GM03348 (cell line): ENCODE data around the gene ANTXR1.

Experiments
- DNase-seq: peaks from one replicate; pipeline ENCODE4 v3.0.0; 2012; ENCODE audit warnings: low spot score

Gene ANTXR1

GRCh38 chr2:69074918-69075317 is 61.9 kb downstream of the ANTXR1 start:
- DNase-seq: no peak

GRCh38 chr2:69075486-69075885 is 62.5 kb downstream of the ANTXR1 start:
- no peak for DNase-seq

DNA sequence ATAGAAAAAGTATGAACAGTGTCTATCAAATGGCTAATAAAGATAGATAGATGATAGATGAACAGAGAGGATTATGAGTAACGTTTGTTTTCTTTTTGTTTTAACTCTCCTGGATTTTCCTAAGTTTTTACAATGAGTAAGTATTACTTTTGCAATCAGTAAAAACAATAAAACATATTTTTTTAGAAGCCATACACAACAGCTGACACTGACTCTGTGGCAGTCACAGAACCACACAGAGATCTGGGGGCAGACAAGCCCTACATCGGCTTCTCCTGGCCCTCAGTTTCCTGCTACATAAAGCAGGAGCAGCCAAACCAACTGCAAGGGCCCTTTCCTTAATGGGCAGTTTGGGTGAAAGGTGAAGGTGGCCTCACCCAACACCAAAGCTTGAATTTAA is 63.6 kb downstream of the ANTXR1 start:
- no peak for DNase-seq

GRCh38 chr2:69077252-69077950 is 64.4 kb downstream of the ANTXR1 start:
- DNase-seq: no peak

DNA sequence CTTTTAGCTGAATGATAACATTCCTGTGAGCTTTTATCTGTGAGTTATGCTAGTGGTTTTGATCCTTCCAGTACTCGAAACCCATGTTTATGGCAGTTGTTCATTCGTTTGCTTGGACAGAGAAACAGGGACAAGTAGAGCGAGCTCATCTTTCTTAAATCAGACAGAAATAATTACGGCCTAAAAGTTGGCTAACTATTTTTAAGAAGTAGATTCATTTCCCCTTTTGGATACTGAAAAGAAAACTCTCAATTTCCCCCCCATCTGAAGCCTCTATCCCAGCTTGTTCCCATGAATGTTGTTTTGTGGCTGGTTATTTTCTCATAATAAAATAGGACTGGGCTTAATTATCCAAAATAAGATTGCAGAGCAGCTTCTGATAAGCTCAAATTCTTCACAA is 67.1 kb downstream of the ANTXR1 start:
- no peak for DNase-seq

DNA sequence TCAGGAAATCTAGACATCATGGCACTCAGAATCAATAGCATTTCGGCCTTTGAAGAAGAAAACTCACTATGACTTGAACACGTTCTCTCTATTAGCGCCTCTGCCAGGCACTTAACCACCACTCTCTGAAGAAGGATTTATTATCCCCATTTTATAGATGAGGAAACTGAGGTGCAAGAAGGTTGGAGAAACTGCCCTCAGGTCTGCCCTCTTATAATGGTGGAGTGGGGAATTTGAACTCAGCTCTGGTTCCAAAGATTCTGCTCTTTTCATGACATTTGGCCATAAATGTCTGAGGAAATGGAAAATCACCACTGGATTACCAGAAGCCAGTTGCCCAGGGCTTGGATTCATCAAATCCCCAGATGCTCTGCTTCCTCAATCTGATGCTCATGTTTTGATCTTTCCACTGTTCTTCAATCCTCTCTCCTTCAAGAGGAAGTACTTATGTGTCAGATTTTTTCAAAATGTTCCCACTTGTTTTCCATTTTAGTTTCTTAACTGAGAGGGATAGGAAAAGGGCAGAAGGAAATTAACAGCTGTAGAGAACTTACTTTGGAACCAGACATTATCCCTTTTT is 68.1 kb downstream of the ANTXR1 start:
- no peak for DNase-seq

DNA sequence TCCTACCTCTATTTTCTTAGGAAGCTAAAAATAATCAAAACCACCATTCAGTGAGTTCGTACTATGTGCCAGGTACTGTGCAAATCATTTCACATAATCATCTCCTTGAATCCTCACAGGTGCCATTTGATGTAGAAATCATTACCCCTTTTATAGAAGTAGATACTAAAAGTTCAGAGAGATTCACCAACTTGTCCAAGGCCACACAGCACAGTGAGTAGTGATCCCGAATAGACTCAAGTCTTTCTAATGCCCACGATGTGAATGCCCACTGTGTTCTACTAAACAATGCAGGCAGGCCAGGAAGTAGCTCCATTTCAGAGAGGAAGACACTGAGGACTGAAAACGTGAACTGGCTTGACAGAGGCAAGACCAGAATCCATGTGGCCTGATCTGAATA is 68.8 kb downstream of the ANTXR1 start:
- DNase-seq: no peak

DNA sequence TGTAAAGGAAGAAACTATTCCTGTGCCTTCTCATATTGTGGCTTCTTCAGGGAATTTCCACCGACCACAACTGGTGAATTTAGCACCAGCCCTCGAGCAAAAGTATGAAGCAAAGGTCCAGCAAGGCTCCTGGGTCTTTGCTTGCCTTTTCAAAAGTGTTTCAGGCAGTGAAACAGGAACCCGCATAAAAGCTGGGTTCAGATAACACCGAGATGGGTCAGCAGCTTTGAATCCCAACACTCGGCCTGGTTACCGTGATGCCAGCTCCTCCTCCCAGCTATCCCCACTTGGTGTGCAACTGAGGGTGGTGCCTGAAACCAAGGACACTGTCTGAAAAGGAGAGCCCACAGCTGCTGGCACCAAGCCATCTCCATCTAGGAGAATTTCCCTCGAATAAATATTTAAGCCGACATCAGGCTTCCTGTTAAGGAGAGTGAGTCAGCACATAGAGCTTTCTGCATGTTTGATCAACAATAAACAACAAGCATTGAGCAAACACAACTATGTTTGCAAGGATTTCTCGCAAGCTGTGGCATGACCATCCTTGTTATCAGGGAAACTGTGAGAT is 69.5 kb downstream of the ANTXR1 start:
- peak; percentile 45 for DNase-seq

DNA sequence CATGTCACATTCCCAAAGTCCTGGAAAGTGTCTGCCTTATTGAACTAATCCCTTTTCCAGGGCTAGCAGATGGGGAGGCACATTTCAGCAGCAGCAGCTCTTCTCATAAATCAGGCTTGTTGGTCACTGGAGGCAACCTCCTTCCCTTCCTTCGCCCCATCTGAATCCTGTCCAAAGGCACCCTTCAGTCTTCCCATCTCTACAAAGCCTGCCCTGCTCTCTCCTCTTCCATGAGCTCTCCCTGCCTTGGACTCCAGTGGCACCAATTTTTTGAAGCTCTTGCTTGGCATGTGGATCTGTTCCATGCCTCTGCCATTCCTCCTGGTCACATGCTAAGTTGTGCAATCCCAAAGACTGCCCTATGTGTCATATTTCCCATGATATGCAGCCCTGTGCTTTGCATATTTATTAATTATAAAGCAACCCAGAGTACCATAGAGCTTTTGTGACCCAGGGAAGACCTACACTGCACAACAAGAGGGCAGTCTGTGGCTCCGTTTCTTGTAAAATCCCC is 70.3 kb downstream of the ANTXR1 start:
- DNase-seq: peak; percentile 40

DNA sequence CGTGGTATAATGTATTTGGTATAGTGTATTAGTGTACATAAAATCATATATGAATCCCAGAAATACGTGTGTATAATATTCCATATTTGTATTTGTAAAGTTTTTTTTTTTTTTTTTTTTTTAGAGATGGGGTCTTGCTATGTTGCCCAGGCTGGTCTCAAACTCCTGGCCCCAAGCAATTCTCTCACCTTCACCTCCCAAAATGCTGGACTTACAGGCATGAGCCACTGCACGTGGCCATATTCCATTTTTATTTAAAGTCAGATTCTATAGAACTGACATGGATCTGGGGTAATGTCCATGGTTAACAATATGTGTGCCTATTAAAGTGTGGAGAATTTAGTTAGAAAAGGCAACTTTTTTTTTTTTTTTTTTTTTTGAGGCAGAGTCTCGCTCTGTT is 71.5 kb downstream of the ANTXR1 start:
- DNase-seq: no peak

DNA sequence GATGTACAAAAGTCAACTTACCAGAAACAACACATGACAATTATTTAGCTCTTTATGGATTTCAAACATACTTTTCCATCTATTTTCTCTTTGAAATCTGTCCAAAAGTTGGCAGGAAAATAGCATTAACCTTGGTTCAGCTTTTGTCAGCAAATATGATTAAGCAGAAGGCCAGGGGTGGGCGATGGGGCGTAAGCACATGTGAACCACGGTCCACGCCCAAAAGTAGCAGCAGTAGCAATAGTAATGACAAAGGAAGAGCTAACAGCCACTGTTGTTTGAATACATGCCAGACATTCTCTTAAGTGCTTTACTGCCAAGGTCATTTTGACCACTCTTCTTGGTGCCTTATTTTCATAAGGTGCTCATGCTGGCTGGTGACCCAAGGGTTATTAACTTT is 73.5 kb downstream of the ANTXR1 start:
- DNase-seq: no peak

GRCh38 chr2:69087211-69087911 is 74.4 kb downstream of the ANTXR1 start:
- DNase-seq: no peak

- peak; percentile 51 for DNase-seq
Measured at GRCh38 chr2:69087912-69088240, 74.9 kb downstream of the ANTXR1 start.

GRCh38 chr2:69088466-69088865 is 75.5 kb downstream of the ANTXR1 start:
- peak; percentile 41 for DNase-seq

- DNase-seq: peak; percentile 54
Measured at GRCh38 chr2:69089266-69089665, 76.3 kb downstream of the ANTXR1 start.

DNA sequence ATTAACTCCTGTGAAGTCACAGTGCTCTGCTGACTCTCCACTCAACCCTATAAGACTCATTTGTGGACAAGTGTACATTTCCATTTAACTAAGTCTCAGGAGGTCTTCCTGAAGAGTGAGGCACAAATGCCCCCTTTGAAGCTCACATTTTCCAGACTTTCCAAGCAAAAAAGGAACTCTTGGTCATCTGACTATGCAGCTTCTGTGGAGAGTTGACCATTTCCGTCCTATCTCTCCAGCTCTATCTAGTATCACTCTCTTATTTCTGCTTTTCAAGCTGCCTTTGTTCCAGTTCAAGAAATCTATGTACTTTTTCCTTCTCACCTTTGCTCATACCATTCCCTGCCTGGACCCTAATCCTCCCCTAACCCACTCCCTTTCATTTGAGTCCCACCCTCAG is 77.0 kb downstream of the ANTXR1 start:
- DNase-seq: no peak

DNA sequence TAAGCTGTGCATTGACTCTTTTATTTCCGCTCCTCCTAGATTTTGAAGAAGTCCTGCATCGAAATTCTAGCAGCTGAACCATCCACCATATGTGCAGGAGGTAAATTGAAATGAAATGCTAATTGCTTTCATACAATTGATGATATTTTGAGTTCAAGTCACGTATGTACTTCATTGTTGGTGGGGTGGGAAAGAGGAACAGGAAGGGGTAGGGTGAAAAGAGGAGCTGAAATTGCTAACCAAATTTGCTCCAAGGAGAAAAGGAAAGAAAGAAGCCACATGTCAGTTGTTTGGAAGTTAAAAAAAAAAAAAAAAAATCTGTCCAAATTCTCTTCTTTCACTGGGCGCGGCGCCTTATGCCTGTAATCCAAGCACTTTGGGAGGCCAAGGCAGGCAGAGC is 77.8 kb downstream of the ANTXR1 start:
- DNase-seq: no peak

- peak; percentile 14 for DNase-seq
Measured at GRCh38 chr2:69092857-69093256, 79.9 kb downstream of the ANTXR1 start.

DNA sequence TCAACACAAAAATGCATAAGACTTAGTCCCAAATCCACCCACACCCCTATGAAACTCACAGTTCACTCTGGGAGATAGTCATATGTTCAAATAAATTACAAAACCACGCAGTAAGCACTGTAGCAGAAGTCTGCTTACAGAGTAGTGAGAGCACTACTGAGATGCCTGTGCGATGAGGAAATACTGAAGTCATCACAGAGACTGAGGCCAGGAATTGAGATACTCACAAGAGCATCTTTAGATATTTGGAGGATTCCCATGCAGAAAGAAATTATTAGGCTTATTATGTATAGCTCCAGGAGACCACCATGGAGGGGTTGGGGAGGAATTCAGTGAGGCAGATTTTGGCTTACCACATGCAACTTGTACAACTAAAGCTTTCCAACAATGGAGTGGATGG is 82.3 kb downstream of the ANTXR1 start:
- peak; percentile 80 for DNase-seq

GRCh38 chr2:69096326-69097095 is 83.5 kb downstream of the ANTXR1 start:
- no peak for DNase-seq

- no peak for DNase-seq
Measured at GRCh38 chr2:69097148-69097610, 84.2 kb downstream of the ANTXR1 start.
